HepG2 (cell line): ENCODE results near the gene OTOGL. TPM values are rescaled to one million over a fixed set of nuclear protein-coding genes. Genes with fewer than 3 reads are reported as not detected.

Source experiments
- ATAC-seq: fragments of 200-7000 bp; cut with Tn5 transposase; 3 replicates; pipeline ENCODE4 v1.9.1; 2020; ENCODE audit warnings: mild to moderate bottlenecking, moderate library complexity
- BruUV-seq: library from RNA; stranded (reverse); fragments of 400-500 nt; replicated peaks from 2 replicates; lab custom pipeline; 2021; lab: Mats Ljungman, UMichigan
- CTCF ChIA-PET: fragments of 300-600 bp; formaldehyde crosslinking; extraction: SDS; loops from one replicate; lab custom pipeline; 2021; ENCODE audit warnings: low total read pairs, inconsistent platforms, low intra/inter-chr PET ratio; lab: Yijun Ruan, JAX
- POLR2A ChIA-PET: fragments of 350-600 bp; sonication (Branson Sonifier 250); formaldehyde crosslinking; loops from one replicate; lab custom pipeline; 2020; ENCODE audit warnings: antibody characterized with exemption, inconsistent platforms; lab: Yijun Ruan, JAX
- DNase-seq: peaks from one replicate; pipeline ENCODE4 v3.0.0-alpha.2; 2015; ENCODE audit warnings: low spot score
- FAIRE-seq: peaks from 3 replicates; lab custom pipeline; 2011; peaks lifted over from hg19 to GRCh38; lab: Jason Lieb, UNC
- H2AFZ ChIP-seq: one replicate; pipeline ENCODE4 v1.6.1; 2011; ENCODE audit warnings: low read length, inconsistent platforms
- H3K27ac ChIP-seq: fragments of 300-600 bp; 3 replicates; pipeline ENCODE4 v1.8.0; 2011; ENCODE audit warnings: mixed run types, mild to moderate bottlenecking, mixed read lengths, low read length, inconsistent platforms; ENCODE audit not compliant: insufficient read depth; ENCODE audit errors: extremely low read length
- H3K27me3 ChIP-seq, 2 experiments: fragments of 200-600 bp in 1 of 2; 2 replicates in 1 of 2; 3 replicates in 1 of 2; pipeline versions ENCODE4 v1.6.0 to v1.8.0; 2011; ENCODE audit warnings: low read length in 2 of 2, mild to moderate bottlenecking in 2 of 2, moderate library complexity in 2 of 2, inconsistent platforms in 1 of 2; ENCODE audit not compliant: insufficient read depth in 2 of 2, control insufficient read depth in 1 of 2
- H3K36me3 ChIP-seq, 2 experiments: fragments of 200-600 bp in 1 of 2; replicated peaks in 1 of 2; 2 replicates in 1 of 2; 3 replicates in 1 of 2; pipeline versions ENCODE4 v1.5.1 to v1.8.0; 2011; ENCODE audit warnings: low read length in 2 of 2, inconsistent platforms in 1 of 2; ENCODE audit not compliant: insufficient read depth in 2 of 2, control insufficient read depth in 1 of 2
- H3K4me1 ChIP-seq: 2 replicates; pipeline ENCODE4 v1.5.1; 2012; ENCODE audit warnings: low read length, inconsistent platforms; ENCODE audit not compliant: insufficient read depth
- H3K4me2 ChIP-seq: 2 replicates; pipeline ENCODE4 v1.6.0; 2011; ENCODE audit warnings: low read depth, low read length, inconsistent platforms
- H3K4me3 ChIP-seq, 3 experiments: fragments of 200-600 bp in 1 of 3; sonication (generic), shearing (Covaris generic) in 1 of 3; replicated peaks in 1 of 3; 2 replicates each; pipeline ENCODE4 v1.5.1; 2011 to 2016; ENCODE audit warnings: low read length in 3 of 3, inconsistent platforms in 2 of 3, low read depth in 2 of 3, mild to moderate bottlenecking in 2 of 3, control low read depth in 1 of 3, mixed read lengths in 1 of 3; ENCODE audit not compliant: insufficient read depth in 1 of 3
- H3K79me2 ChIP-seq: one replicate; pipeline ENCODE4 v1.6.1; 2011; ENCODE audit warnings: low read length, inconsistent platforms; ENCODE audit not compliant: insufficient read depth
- H3K9ac ChIP-seq: 2 replicates; pipeline ENCODE4 v1.6.0; 2011; ENCODE audit warnings: mild to moderate bottlenecking, low read depth, low read length, inconsistent platforms; ENCODE audit not compliant: insufficient read depth
- H3K9me3 ChIP-seq: 2 replicates; pipeline ENCODE4 v1.5.1; 2012; ENCODE audit warnings: mild to moderate bottlenecking, low read length
- H4K20me1 ChIP-seq: 2 replicates; pipeline ENCODE4 v1.6.0; 2011; ENCODE audit warnings: inconsistent platforms, mild to moderate bottlenecking, low read length, moderate library complexity; ENCODE audit not compliant: insufficient read depth
- ADNP ChIP-seq: sonication (generic); formaldehyde crosslinking; IDR thresholded peaks from 2 replicates; pipeline ENCODE4 v1.4.0; 2020; ENCODE audit warnings: missing genetic modification reagents
- ASH2L ChIP-seq: fragments of 300-600, 200-600 bp; sonication (generic); IDR thresholded peaks from 2 replicates; pipeline ENCODE4 v1.7.0; 2017; ENCODE audit warnings: low read depth, mild to moderate bottlenecking, moderate library complexity, mixed read lengths, low read length; ENCODE audit not compliant: insufficient read length
- HES4 ChIP-seq: sonication (generic); formaldehyde crosslinking; IDR thresholded peaks from 2 replicates; pipeline ENCODE4 v1.9.0; 2021; ENCODE audit warnings: mild to moderate bottlenecking, missing genetic modification reagents, borderline replicate concordance
- KLF11 ChIP-seq: IDR thresholded peaks from 2 replicates; pipeline ENCODE4 v1.6.1; 2016; ENCODE audit warnings: missing compliant biosample characterization
- NR2F2 ChIP-seq: IDR thresholded peaks from 2 replicates; pipeline ENCODE4 v1.6.1; 2012; ENCODE audit warnings: low read depth, inconsistent platforms, borderline replicate concordance
- PHF8 ChIP-seq: sonication (generic); formaldehyde crosslinking; IDR thresholded peaks from 2 replicates; pipeline ENCODE4 v1.5.0; 2020; ENCODE audit warnings: missing genetic modification reagents
- RFX1 ChIP-seq: fragments of 450-650 bp; IDR thresholded peaks from 2 replicates; pipeline ENCODE4 v1.6.1; 2017
- SMAD9 ChIP-seq: sonication (generic); formaldehyde crosslinking; IDR thresholded peaks from 2 replicates; pipeline ENCODE4 v1.5.1; 2020; ENCODE audit warnings: mild to moderate bottlenecking, missing genetic modification reagents
- TAF15 ChIP-seq: fragments of 200-400 bp; formaldehyde crosslinking; IDR thresholded peaks from one replicate; pipeline ENCODE4 v1.6.1; 2018; ENCODE audit warnings: mild to moderate bottlenecking, low read depth, low read length; ENCODE audit not compliant: poor library complexity, severe bottlenecking
- TBP ChIP-seq: sonication (generic); formaldehyde crosslinking; IDR thresholded peaks from 2 replicates; pipeline ENCODE4 v1.5.0; 2020; ENCODE audit warnings: missing genetic modification reagents
- ZSCAN12 ChIP-seq: sonication (generic); formaldehyde crosslinking; IDR thresholded peaks from 2 replicates; pipeline ENCODE4 v1.9.0; 2021; ENCODE audit warnings: mild to moderate bottlenecking, missing genetic modification reagents
- WGBS: methylation state at CpG from one replicate; pipeline ENCODE4 v1.1.6; 2017; ENCODE audit warnings: low lambda C conversion rate; 5-methylcytosine and 5-hydroxymethylcytosine counted together
- in situ Hi-C: cut with HindIII; loops from 2 replicates; pipeline ENCODE4 v1.10.0; 2017; ENCODE audit warnings: low pct_unique_long_range_greater_than_20kb; ENCODE audit not compliant: extremely low pct_ligation_motif_present
- intact Hi-C: fragments of 100-400 bp; cut with micrococcal nuclease; formaldehyde crosslinking; loops from one replicate; pipeline ENCODE4 v1.10.0; 2022; ENCODE audit not compliant: unreplicated experiment
- polyA plus RNA-seq, 8 experiments: library from polyadenylated mRNA; depleted of rRNA in 3 of 8; stranded (reverse) in 7 of 8; unstranded in 1 of 8; fragments of >200 nt; fragmentation: Illumina TruSeq in 4 of 8; extraction: Trizol in 4 of 8; gene quantifications; 2 replicates each; pipeline versions ENCODE4 v1.2.1 to v1.2.3, GENCODE V29; 2011 to 2016; ENCODE audit warnings: low read depth in 4 of 8, missing spikeins in 1 of 8, mixed read lengths in 1 of 8; ENCODE audit not compliant: insufficient read depth in 1 of 8
- total RNA-seq, 5 experiments: library from RNA; depleted of rRNA; stranded (reverse); fragments of >200 nt; fragmentation: Illumina TruSeq; extraction: Trizol; gene quantifications; 2 replicates each; pipeline ENCODE4 v1.2.3, GENCODE V29; 2016; ENCODE audit warnings: low read depth in 1 of 5
- TF ChIP-seq, protein P1 (sequence below): sonication (generic); formaldehyde crosslinking; IDR thresholded peaks from 2 replicates; pipeline ENCODE4 v1.5.0; 2020; ENCODE audit warnings: mild to moderate bottlenecking, missing genetic modification reagents, moderate library complexity
- TF ChIP-seq, protein P2 (sequence below): sonication (generic); formaldehyde crosslinking; IDR thresholded peaks from 2 replicates; pipeline ENCODE4 v1.5.0; 2020; ENCODE audit warnings: missing genetic modification reagents, mild to moderate bottlenecking, borderline replicate concordance
- TF ChIP-seq, protein P3 (sequence below): sonication (generic); formaldehyde crosslinking; IDR thresholded peaks from 2 replicates; pipeline ENCODE4 v1.8.1; 2023; ENCODE audit warnings: missing genetic modification reagents, mild to moderate bottlenecking, borderline replicate concordance
- TF ChIP-seq, protein P4 (sequence below): sonication (generic); formaldehyde crosslinking; IDR thresholded peaks from 2 replicates; pipeline ENCODE4 v1.4.0; 2020; ENCODE audit warnings: mild to moderate bottlenecking, missing genetic modification reagents

Gene OTOGL
- total and polyA plus RNA-seq, 2 of the 13 experiments (the other 11 are each of a cell fraction or from before 2014, with no cell fraction given): not detected

DNA sequence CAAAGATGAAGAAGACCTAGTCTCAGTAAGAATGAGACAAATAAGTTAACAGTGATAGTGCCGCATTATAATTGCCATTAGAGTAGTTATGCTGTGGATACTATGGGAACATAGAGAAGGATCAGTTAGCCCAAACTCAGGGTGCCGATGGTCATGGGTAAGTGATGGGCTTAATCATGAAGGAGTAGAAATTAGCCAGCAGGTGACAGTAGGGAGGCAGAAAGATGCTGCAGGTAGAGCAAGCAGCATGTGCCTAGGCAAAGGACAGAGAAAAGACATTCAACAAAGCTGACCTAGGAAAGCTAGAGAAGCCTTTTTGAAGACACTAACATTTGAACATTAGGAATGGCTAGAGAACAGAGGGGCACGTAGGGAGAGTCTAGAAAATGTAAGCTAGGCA lies 314.1 kb downstream of the OTOGL start:
- H3K36me3 ChIP-seq: no peaks in the 10 kb centered on the region
- BruUV-seq: no TSS peak
- H3K27me3 ChIP-seq: no peaks in the 10 kb centered on the region
- intact Hi-C loops (no loop called here), in situ Hi-C loops (no loop called here)
- no peak overlapping the region for H3K4me3 ChIP-seq
- no peaks in the 10 kb centered on the region for H3K9me3 ChIP-seq
- 15% methylated on average over 3 of the region's 3 CpGs for WGBS
- no peak overlapping the region for H3K9ac ChIP-seq
- no peaks in the 10 kb centered on the region for H3K79me2 ChIP-seq
- TF ChIP-seq, protein P1, sequence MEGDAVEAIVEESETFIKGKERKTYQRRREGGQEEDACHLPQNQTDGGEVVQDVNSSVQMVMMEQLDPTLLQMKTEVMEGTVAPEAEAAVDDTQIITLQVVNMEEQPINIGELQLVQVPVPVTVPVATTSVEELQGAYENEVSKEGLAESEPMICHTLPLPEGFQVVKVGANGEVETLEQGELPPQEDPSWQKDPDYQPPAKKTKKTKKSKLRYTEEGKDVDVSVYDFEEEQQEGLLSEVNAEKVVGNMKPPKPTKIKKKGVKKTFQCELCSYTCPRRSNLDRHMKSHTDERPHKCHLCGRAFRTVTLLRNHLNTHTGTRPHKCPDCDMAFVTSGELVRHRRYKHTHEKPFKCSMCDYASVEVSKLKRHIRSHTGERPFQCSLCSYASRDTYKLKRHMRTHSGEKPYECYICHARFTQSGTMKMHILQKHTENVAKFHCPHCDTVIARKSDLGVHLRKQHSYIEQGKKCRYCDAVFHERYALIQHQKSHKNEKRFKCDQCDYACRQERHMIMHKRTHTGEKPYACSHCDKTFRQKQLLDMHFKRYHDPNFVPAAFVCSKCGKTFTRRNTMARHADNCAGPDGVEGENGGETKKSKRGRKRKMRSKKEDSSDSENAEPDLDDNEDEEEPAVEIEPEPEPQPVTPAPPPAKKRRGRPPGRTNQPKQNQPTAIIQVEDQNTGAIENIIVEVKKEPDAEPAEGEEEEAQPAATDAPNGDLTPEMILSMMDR (CRISPR knock-in tag): 0 out of 2 replicates have a peak, but pooled peaks have one; percentile 20
- TF ChIP-seq, protein P2, sequence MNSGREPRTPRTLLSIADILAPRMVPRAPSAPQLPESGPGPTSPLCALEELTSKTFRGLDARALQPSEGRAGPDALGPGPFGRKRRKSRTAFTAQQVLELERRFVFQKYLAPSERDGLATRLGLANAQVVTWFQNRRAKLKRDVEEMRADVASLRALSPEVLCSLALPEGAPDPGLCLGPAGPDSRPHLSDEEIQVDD (CRISPR knock-in tag): no peak
- POLR2A ChIA-PET: no interaction called here
- no peak for FAIRE-seq
- no peak overlapping the region for H3K4me2 ChIP-seq
- peak; percentile 42; the same call in 1 of the 3 replicates for ATAC-seq
- H2AFZ ChIP-seq: no peak overlapping the region
- no peaks in the 10 kb centered on the region for H3K4me1 ChIP-seq
- DNase-seq: no peak
- CTCF ChIA-PET: interaction anchor here (2.1 kb wide), 1 partner anchor 1214 kb away, joined by 6 read pairs; no protein-coding TSS in a partner anchor
- H4K20me1 ChIP-seq: no peaks in the 10 kb centered on the region
- no peak overlapping the region for H3K27ac ChIP-seq

DNA sequence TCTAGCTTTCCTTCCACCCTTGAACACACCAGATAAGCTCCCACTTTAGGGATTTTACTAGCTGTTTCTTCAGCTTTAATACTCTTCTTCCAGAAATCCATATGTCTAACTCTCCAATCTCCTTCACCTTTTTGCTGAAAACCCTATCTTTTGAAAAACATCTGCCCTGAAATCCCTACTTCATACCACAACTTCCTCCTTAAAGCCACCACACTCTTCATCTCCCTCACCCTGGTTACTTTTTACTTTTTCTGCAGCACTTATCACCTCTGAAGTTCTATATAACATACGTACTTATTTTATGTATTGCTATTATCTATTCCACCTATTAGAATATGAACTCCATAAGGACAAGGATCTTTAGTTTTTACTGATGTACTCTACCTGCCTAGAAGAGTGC lies 316.1 kb downstream of the OTOGL start:
- Histone ChIP-seq H4K20me1 (no peaks in the 10 kb centered on the region), H3K4me2 (no peak overlapping the region), H3K27me3 (no peaks in the 10 kb centered on the region), H3K9me3 (no peaks in the 10 kb centered on the region), H3K36me3 (no peaks in the 10 kb centered on the region), H3K4me1 (no peaks in the 10 kb centered on the region), H3K27ac (no peak overlapping the region), H3K9ac (no peak overlapping the region), H3K4me3 (no peak overlapping the region), H3K79me2 (no peaks in the 10 kb centered on the region), H2AFZ (no peak overlapping the region)
- 50% methylated on average over 1 of the region's 1 CpG for WGBS
- no peak for FAIRE-seq
- BruUV-seq: no TSS peak
- POLR2A ChIA-PET: no interaction called here
- no peak for DNase-seq
- intact Hi-C loops: no loop called here
- no peak for ATAC-seq
- CTCF ChIA-PET: no interaction called here
- in situ Hi-C loops: no loop called here
- TF ChIP-seq KLF11 (CRISPR knock-in tag) (no peak), SMAD9 (CRISPR knock-in tag) (no peak), ZSCAN12 (CRISPR knock-in tag) (no peak), TBP (no peak), ADNP (CRISPR knock-in tag) (no peak), PHF8 (CRISPR knock-in tag) (no peak), HES4 (no peak), NR2F2 (no peak), TAF15 (no peak), ASH2L (no peak), RFX1 (no peak)
- TF ChIP-seq, protein P3, sequence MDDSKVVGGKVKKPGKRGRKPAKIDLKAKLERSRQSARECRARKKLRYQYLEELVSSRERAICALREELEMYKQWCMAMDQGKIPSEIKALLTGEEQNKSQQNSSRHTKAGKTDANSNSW (CRISPR knock-in tag): no peak
- TF ChIP-seq, protein P4, sequence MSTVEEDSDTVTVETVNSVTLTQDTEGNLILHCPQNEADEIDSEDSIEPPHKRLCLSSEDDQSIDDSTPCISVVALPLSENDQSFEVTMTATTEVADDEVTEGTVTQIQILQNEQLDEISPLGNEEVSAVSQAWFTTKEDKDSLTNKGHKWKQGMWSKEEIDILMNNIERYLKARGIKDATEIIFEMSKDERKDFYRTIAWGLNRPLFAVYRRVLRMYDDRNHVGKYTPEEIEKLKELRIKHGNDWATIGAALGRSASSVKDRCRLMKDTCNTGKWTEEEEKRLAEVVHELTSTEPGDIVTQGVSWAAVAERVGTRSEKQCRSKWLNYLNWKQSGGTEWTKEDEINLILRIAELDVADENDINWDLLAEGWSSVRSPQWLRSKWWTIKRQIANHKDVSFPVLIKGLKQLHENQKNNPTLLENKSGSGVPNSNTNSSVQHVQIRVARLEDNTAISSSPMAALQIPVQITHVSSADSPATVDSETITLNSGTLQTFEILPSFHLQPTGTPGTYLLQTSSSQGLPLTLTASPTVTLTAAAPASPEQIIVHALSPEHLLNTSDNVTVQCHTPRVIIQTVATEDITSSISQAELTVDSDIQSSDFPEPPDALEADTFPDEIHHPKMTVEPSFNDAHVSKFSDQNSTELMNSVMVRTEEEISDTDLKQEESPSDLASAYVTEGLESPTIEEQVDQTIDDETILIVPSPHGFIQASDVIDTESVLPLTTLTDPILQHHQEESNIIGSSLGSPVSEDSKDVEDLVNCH: no peak
